Measurements from ENCODE around the gene KRTDAP. TPM values are rescaled to one million over a fixed set of nuclear protein-coding genes. Genes with fewer than 3 reads are reported as not detected.

Gene KRTDAP
- polyA plus RNA-seq, 1 of the 3 experiments (the other 2 are of a cell fraction), result not detected

DNA sequence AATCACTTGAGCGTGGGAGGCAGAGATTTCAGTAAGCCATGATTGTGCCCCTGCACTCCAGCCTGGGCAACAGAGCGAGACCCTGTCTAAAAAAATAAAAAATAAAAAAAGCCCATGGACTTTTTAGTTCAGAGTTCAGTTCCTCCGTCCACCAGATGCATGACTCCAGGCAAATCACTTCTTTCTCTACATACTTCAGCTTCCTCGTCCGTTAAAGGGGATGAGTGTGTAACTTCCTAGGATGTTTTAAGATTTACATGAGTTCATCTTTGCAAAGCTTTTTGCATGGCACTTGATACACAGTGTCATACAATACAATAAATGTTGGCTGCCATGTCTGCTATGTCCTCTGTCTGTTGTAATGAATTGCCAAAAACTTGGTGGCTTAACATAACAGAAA, 52.2 kb downstream of the KRTDAP start:
- DNase-seq, result no peak
- 25% methylated on average over 5 of the region's 5 CpGs for WGBS (ENCODE audit: low lambda C conversion rate)
- no peak overlapping the region for H2AFZ ChIP-seq (ENCODE audit: low read depth)
- H3K79me2 ChIP-seq (ENCODE audit: insufficient read depth), result no peaks in the 10 kb centered on the region
- H3K4me3 ChIP-seq (ENCODE audit: low read depth in 2 of 2, low read length in 1 of 2), result no peak overlapping the region
- H3F3A ChIP-seq (replicated peaks; ENCODE audit: insufficient read depth), result peaks cover 3% of the 10 kb centered on the region
- ChIA-PET POLR2A (no interaction called here), CTCF (interaction anchor here (0.9 kb wide), 1 partner anchor 23 kb away, joined by 3 read pairs; no protein-coding TSS in a partner anchor)
- no peak overlapping the region for H3K9ac ChIP-seq
- peaks cover 4 to 9% of the 10 kb centered on the region in 2 experiments; a peak in 1 of 4 replicates for H3K4me1 ChIP-seq (ENCODE audit: control insufficient read depth in 1 of 2, insufficient read depth in 2 of 2, low read depth in 1 of 2, low read length in 1 of 2)
- no peak for TF ChIP-seq JUND (IDR thresholded peaks at IDR 0.05)
- no peak for TF ChIP-seq TAF1 (IDR thresholded peaks at IDR 0.05; ENCODE audit: borderline replicate concordance, low read depth, low read length)
- no peak for TF ChIP-seq EZH2phosphoT487 (IDR thresholded peaks at IDR 0.05; ENCODE audit: borderline replicate concordance, low read depth)
- no peak for TF ChIP-seq MEF2A (IDR thresholded peaks at IDR 0.05; ENCODE audit: borderline replicate concordance, low read depth)
- TF ChIP-seq, protein P1, sequence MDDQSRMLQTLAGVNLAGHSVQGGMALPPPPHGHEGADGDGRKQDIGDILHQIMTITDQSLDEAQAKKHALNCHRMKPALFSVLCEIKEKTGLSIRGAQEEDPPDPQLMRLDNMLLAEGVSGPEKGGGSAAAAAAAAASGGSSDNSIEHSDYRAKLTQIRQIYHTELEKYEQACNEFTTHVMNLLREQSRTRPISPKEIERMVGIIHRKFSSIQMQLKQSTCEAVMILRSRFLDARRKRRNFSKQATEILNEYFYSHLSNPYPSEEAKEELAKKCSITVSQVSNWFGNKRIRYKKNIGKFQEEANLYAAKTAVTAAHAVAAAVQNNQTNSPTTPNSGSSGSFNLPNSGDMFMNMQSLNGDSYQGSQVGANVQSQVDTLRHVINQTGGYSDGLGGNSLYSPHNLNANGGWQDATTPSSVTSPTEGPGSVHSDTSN (IDR thresholded peaks at IDR 0.05), result no peak
- TF ChIP-seq RFX5 (IDR thresholded peaks at IDR 0.05; ENCODE audit: low read length), result no peak
- TF ChIP-seq SMC3 (IDR thresholded peaks at IDR 0.05; ENCODE audit: low read depth, low read length), result no peak
- no peak for TF ChIP-seq NRF1 (IDR thresholded peaks at IDR 0.05; ENCODE audit: low read depth, low read length)
- no peak for TF ChIP-seq EP300 (IDR thresholded peaks at IDR 0.05; ENCODE audit: borderline replicate concordance in 1 of 2, low read depth in 1 of 2, low read length in 1 of 2)
- no peak for TF ChIP-seq USF1 (IDR thresholded peaks at IDR 0.05; ENCODE audit: borderline replicate concordance, low read depth)
- no peak for TF ChIP-seq RCOR1 (IDR thresholded peaks at IDR 0.05; ENCODE audit: low read length)
- TF ChIP-seq ZBTB33 (IDR thresholded peaks at IDR 0.05; ENCODE audit: borderline replicate concordance, low read depth), result no peak
- no peak for TF ChIP-seq TEAD4 (IDR thresholded peaks at IDR 0.05; ENCODE audit: borderline replicate concordance, insufficient read depth)
- no peak for TF ChIP-seq TCF12 (IDR thresholded peaks at IDR 0.05)
- TF ChIP-seq YY1 (IDR thresholded peaks at IDR 0.05; ENCODE audit: low read depth), result no peak
- TF ChIP-seq FOSL2 (IDR thresholded peaks at IDR 0.05; ENCODE audit: borderline replicate concordance, low read depth), result no peak
- peaks cover 70% of the 10 kb centered on the region for H3K27me3 ChIP-seq (ENCODE audit: insufficient read depth)
- H3K27ac ChIP-seq (ENCODE audit: low read depth in 2 of 2, low read length in 1 of 2), result no peak overlapping the region
- H3K36me3 ChIP-seq (replicated peaks in 1 of 2; ENCODE audit: control insufficient read depth in 1 of 2, insufficient read depth in 2 of 2, low read length in 1 of 2), result no peaks in the 10 kb centered on the region
- H4K20me1 ChIP-seq (ENCODE audit: insufficient read depth), result no peaks in the 10 kb centered on the region
- no peaks in the 10 kb centered on the region for H3K9me3 ChIP-seq
- H3K9me2 ChIP-seq, result no peaks in the 10 kb centered on the region
- H3K4me2 ChIP-seq, result no peak overlapping the region

All from SK-N-SH (cell line).